Activated T-helper 17 cell treated with anti-CD3 and anti-CD28 coated beads, Interleukin-2, amount 50 U/mL, for 72 hours (primary cell): ENCODE measurements around the gene MYBPC3. TPM values are rescaled to one million over a fixed set of nuclear protein-coding genes. Genes with fewer than 3 reads are reported as not detected.

Source experiments
- ATAC-seq: fragments of 150-1000 bp; cut with Tn5 transposase; replicated peaks from 2 replicates; pipeline ENCODE4 v1.10.0; 2021; ENCODE audit warnings: mild to moderate bottlenecking, moderate library complexity
- H3K27ac Mint-ChIP-seq: one replicate; pipeline ENCODE4 v1.8.0; 2022; ENCODE audit warnings: mixed read lengths
- H3K27me3 Mint-ChIP-seq: one replicate; pipeline ENCODE4 v1.8.0; 2022; ENCODE audit warnings: mixed read lengths
- H3K36me3 Mint-ChIP-seq: one replicate; pipeline ENCODE4 v1.8.0; 2022; ENCODE audit warnings: low read depth, mild to moderate bottlenecking, mixed read lengths
- H3K4me1 Mint-ChIP-seq: one replicate; pipeline ENCODE4 v1.8.0; 2022; ENCODE audit warnings: mixed read lengths
- H3K4me3 Mint-ChIP-seq: one replicate; pipeline ENCODE4 v1.8.0; 2022; ENCODE audit warnings: mild to moderate bottlenecking, mixed read lengths
- H3K9me3 Mint-ChIP-seq: one replicate; pipeline ENCODE4 v1.8.0; 2022; ENCODE audit warnings: mixed read lengths
- total RNA-seq, 2 donors: library from RNA; stranded (reverse); gene quantifications; one replicate each; pipeline ENCODE4 v1.2.3, GENCODE V29; 2022

Gene MYBPC3
- total RNA-seq, 2 donors from 2014 or later: not detected

- peaks cover 96% of the 10 kb centered on the region for H3K36me3 Mint-ChIP-seq
- H3K4me1 Mint-ChIP-seq: peaks cover 9% of the 10 kb centered on the region
- ATAC-seq: no peak
- no peaks in the 10 kb centered on the region for H3K9me3 Mint-ChIP-seq
- H3K27me3 Mint-ChIP-seq: no peaks in the 10 kb centered on the region
- no peak overlapping the region for H3K4me3 Mint-ChIP-seq
- H3K27ac Mint-ChIP-seq: no peak overlapping the region
These were observed 37.5 kb downstream of the MYBPC3 start for GRCh38 chr11:47314992-47315391.

GRCh38 chr11:47308050-47308823 is 44.3 kb downstream of the MYBPC3 start:
- ATAC-seq: no peak
- Mint-ChIP-seq H3K4me3 (no peak overlapping the region), H3K4me1 (no peaks in the 10 kb centered on the region), H3K9me3 (no peaks in the 10 kb centered on the region), H3K27ac (no peak overlapping the region), H3K27me3 (no peaks in the 10 kb centered on the region), H3K36me3 (peaks cover 91% of the 10 kb centered on the region)

GRCh38 chr11:47306484-47306844 is 46.0 kb downstream of the MYBPC3 start:
- no peak overlapping the region for H3K27ac Mint-ChIP-seq
- peaks cover 91% of the 10 kb centered on the region for H3K36me3 Mint-ChIP-seq
- no peak for ATAC-seq
- H3K4me3 Mint-ChIP-seq: no peak overlapping the region
- H3K27me3 Mint-ChIP-seq: no peaks in the 10 kb centered on the region
- peaks cover 7% of the 10 kb centered on the region for H3K9me3 Mint-ChIP-seq
- peaks cover 5% of the 10 kb centered on the region for H3K4me1 Mint-ChIP-seq

- ATAC-seq: no peak
- H3K27ac Mint-ChIP-seq: no peak overlapping the region
- peaks cover 5% of the 10 kb centered on the region for H3K4me1 Mint-ChIP-seq
- H3K36me3 Mint-ChIP-seq: peaks cover 91% of the 10 kb centered on the region
- peaks cover 7% of the 10 kb centered on the region for H3K9me3 Mint-ChIP-seq
- H3K27me3 Mint-ChIP-seq: no peaks in the 10 kb centered on the region
- no peak overlapping the region for H3K4me3 Mint-ChIP-seq
These were observed 46.6 kb downstream of the MYBPC3 start for GRCh38 chr11:47305734-47306483.

GRCh38 chr11:47302853-47303252 is 49.6 kb downstream of the MYBPC3 start:
- peaks cover 5% of the 10 kb centered on the region for H3K4me1 Mint-ChIP-seq
- peak overlapping the region; percentile 60 for H3K27ac Mint-ChIP-seq
- H3K36me3 Mint-ChIP-seq: peaks cover 91% of the 10 kb centered on the region
- ATAC-seq: no peak
- peak overlapping the region; percentile 9 for H3K4me3 Mint-ChIP-seq
- no peaks in the 10 kb centered on the region for H3K27me3 Mint-ChIP-seq
- peaks cover 7% of the 10 kb centered on the region for H3K9me3 Mint-ChIP-seq

- peaks cover 100% of the 10 kb centered on the region for H3K36me3 Mint-ChIP-seq
- H3K27ac Mint-ChIP-seq: no peak overlapping the region
- H3K4me3 Mint-ChIP-seq: no peak overlapping the region
- peaks cover 7% of the 10 kb centered on the region for H3K9me3 Mint-ChIP-seq
- peaks cover 5% of the 10 kb centered on the region for H3K4me1 Mint-ChIP-seq
- no peaks in the 10 kb centered on the region for H3K27me3 Mint-ChIP-seq
- ATAC-seq: no peak
These were observed 53.4 kb downstream of the MYBPC3 start for GRCh38 chr11:47299078-47299477.

GRCh38 chr11:47296045-47296444 is 56.5 kb downstream of the MYBPC3 start:
- Mint-ChIP-seq H3K36me3 (peaks cover 100% of the 10 kb centered on the region), H3K9me3 (no peaks in the 10 kb centered on the region), H3K27ac (peak overlapping the region; percentile 58), H3K4me1 (no peaks in the 10 kb centered on the region), H3K27me3 (no peaks in the 10 kb centered on the region), H3K4me3 (no peak overlapping the region)
- no peak for ATAC-seq

- Mint-ChIP-seq H3K36me3 (peaks cover 100% of the 10 kb centered on the region), H3K4me1 (no peaks in the 10 kb centered on the region), H3K9me3 (no peaks in the 10 kb centered on the region), H3K4me3 (no peak overlapping the region), H3K27ac (peak overlapping the region; percentile 58), H3K27me3 (no peaks in the 10 kb centered on the region)
- ATAC-seq: no peak
These were observed 57.1 kb downstream of the MYBPC3 start for GRCh38 chr11:47295385-47295784.

GRCh38 chr11:47289856-47290255 is 62.6 kb downstream of the MYBPC3 start:
- no peak overlapping the region for H3K27ac Mint-ChIP-seq
- H3K36me3 Mint-ChIP-seq: peaks cover 100% of the 10 kb centered on the region
- no peak overlapping the region for H3K4me3 Mint-ChIP-seq
- H3K4me1 Mint-ChIP-seq: no peaks in the 10 kb centered on the region
- no peaks in the 10 kb centered on the region for H3K27me3 Mint-ChIP-seq
- no peak for ATAC-seq
- H3K9me3 Mint-ChIP-seq: no peaks in the 10 kb centered on the region

GRCh38 chr11:47288066-47288465 is 64.4 kb downstream of the MYBPC3 start:
- Mint-ChIP-seq H3K27ac (no peak overlapping the region), H3K4me3 (no peak overlapping the region), H3K9me3 (no peaks in the 10 kb centered on the region), H3K4me1 (no peaks in the 10 kb centered on the region), H3K27me3 (no peaks in the 10 kb centered on the region), H3K36me3 (peaks cover 100% of the 10 kb centered on the region)
- ATAC-seq: no peak

GRCh38 chr11:47285969-47286770 is 66.3 kb downstream of the MYBPC3 start:
- Mint-ChIP-seq H3K9me3 (no peaks in the 10 kb centered on the region), H3K4me1 (no peaks in the 10 kb centered on the region), H3K36me3 (peaks cover 100% of the 10 kb centered on the region), H3K4me3 (no peak overlapping the region), H3K27ac (peak overlapping the region; percentile 31), H3K27me3 (no peaks in the 10 kb centered on the region)
- no peak for ATAC-seq

GRCh38 chr11:47284151-47284550 is 68.4 kb downstream of the MYBPC3 start:
- no peak overlapping the region for H3K27ac Mint-ChIP-seq
- ATAC-seq: no peak
- H3K36me3 Mint-ChIP-seq: peaks cover 100% of the 10 kb centered on the region

GRCh38 chr11:47282462-47282861 is 70.0 kb downstream of the MYBPC3 start:
- Mint-ChIP-seq H3K27me3 (no peaks in the 10 kb centered on the region), H3K4me3 (no peak overlapping the region), H3K9me3 (no peaks in the 10 kb centered on the region), H3K36me3 (peaks cover 100% of the 10 kb centered on the region), H3K27ac (peak overlapping the region; percentile 20), H3K4me1 (no peaks in the 10 kb centered on the region)
- ATAC-seq: no peak

More at GRCh38 chr11:47284151-47284550, 68.4 kb downstream of the MYBPC3 start:
- no peaks in the 10 kb centered on the region for H3K4me1 Mint-ChIP-seq
- no peak overlapping the region for H3K4me3 Mint-ChIP-seq
- no peaks in the 10 kb centered on the region for H3K9me3 Mint-ChIP-seq
- no peaks in the 10 kb centered on the region for H3K27me3 Mint-ChIP-seq
